ENCODE measurements around the gene PACRG. TPM values are rescaled to one million over a fixed set of nuclear protein-coding genes. Genes with fewer than 3 reads are reported as not detected.

The PACRG gene
- total and polyA plus RNA-seq, 2 of the 4 experiments (the other 2 are of a cell fraction) = not detected

DNA sequence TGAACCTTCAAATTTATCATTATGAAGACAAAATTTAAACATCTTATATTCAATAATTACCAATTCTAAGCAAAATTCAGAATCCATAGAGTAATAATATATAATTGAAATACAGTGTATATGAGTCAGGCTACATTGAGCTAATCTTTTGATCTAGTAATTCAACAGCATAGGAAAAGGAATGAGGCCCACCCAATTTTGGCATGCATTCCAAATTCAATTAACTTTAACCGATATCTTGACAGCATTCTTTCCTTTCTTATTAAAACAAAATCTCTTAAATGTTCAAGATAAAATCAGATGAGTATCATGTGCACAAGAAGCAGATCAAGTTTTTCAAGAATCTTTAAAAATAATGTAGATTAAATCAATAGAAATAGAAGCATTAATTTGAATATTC lies 553.9 kb downstream of the PACRG start:
- ChIA-PET POLR2A (ENCODE audit: unreplicated experiment) (no interaction called here), CTCF (no interaction called here)
- ATAC-seq (ENCODE audit: low read depth) = no peak

More for the DNA sequence above, 553.9 kb downstream of the PACRG start:
- H3K79me1 ChIP-seq (ENCODE audit: low read depth in 1 of 2, low read length in 2 of 2) = no peaks in the 10 kb centered on the region
- no peak overlapping the region for H3K4me3 ChIP-seq (ENCODE audit: insufficient read depth, low read depth, low read length)
- H3K23ac ChIP-seq (ENCODE audit: low read depth, low read length) = no peak overlapping the region
- BruUV-seq (replicated peaks) = no TSS peak
- peaks cover 16% of the 10 kb centered on the region; the same call in 1 of the 2 replicates for H3K9me3 ChIP-seq (ENCODE audit: control insufficient read depth, insufficient read depth, low read length)
- H3K56ac ChIP-seq (ENCODE audit: extremely low read depth, insufficient read depth, low read length) = no peak overlapping the region
- H3K27ac ChIP-seq (ENCODE audit: insufficient read depth, low read length) = no peak overlapping the region
- no peak for DNase-seq
- no peak overlapping the region for H3K4me2 ChIP-seq (ENCODE audit: low read depth, low read length)
- H2AFZ ChIP-seq (replicated peaks; ENCODE audit: low read length, poor library complexity) = no peak overlapping the region
- no peak overlapping the region for H3K18ac ChIP-seq (ENCODE audit: low read depth, low read length)
- dilution Hi-C loops (cut with HindIII; ENCODE audit: low sequenced_read_pairs, unreplicated experiment) (no loop called here), in situ Hi-C loops (cut with MboI; ENCODE audit: low sequenced_read_pairs) (no loop called here), intact Hi-C loops (cut with micrococcal nuclease) (no loop called here)
- H2AK9ac ChIP-seq (replicated peaks; ENCODE audit: low read depth, low read length, poor library complexity) = no peak overlapping the region
- no CpG with 5 or more reads among the region's 1 CpG for WGBS, 2 experiments (ENCODE audit: extremely low coverage in 2 of 2, insufficient read length in 1 of 2)
- H3K4ac ChIP-seq (ENCODE audit: low read depth, low read length) = no peak overlapping the region
- H4K20me1 ChIP-seq (ENCODE audit: insufficient read depth, low read length) = no peaks in the 10 kb centered on the region
- no peak overlapping the region for H3K14ac ChIP-seq (replicated peaks; ENCODE audit: low read depth, low read length)
- no peaks in the 10 kb centered on the region for H3K36me3 ChIP-seq (ENCODE audit: control insufficient read depth, insufficient read depth, low read length)
- H2BK15ac ChIP-seq (ENCODE audit: low read depth, low read length) = no peak overlapping the region
- H2BK120ac ChIP-seq (ENCODE audit: low read depth, low read length) = no peak overlapping the region
- no peak overlapping the region for H2BK20ac ChIP-seq (ENCODE audit: low read depth, low read length)
- H3K4me1 ChIP-seq (ENCODE audit: control insufficient read depth, insufficient read depth, low read length) = no peaks in the 10 kb centered on the region
- H4K91ac ChIP-seq (ENCODE audit: insufficient read depth, low read depth, low read length) = no peak overlapping the region
- H2BK5ac ChIP-seq (ENCODE audit: low read depth, low read length, poor library complexity, severe bottlenecking) = no peak overlapping the region
- H3K9me1 ChIP-seq (ENCODE audit: insufficient read depth, low read length) = no peaks in the 10 kb centered on the region
- TF ChIP-seq RAD21 (IDR thresholded peaks at IDR 0.05; ENCODE audit: low read length) (no peak), SMC3 (IDR thresholded peaks at IDR 0.05; ENCODE audit: low read depth, low read length) (no peak), CHD1 (IDR thresholded peaks at IDR 0.05; ENCODE audit: low read depth, low read length) (no peak), CEBPB (IDR thresholded peaks at IDR 0.05; ENCODE audit: low read depth, low read length) (no peak), RCOR1 (IDR thresholded peaks at IDR 0.05; ENCODE audit: insufficient replicate concordance, low read length) (no peak), POLR2A (IDR thresholded peaks at IDR 0.05; ENCODE audit: low read depth, low read length) (no peak), MXI1 (IDR thresholded peaks at IDR 0.05; ENCODE audit: borderline replicate concordance, low read depth, low read length) (no peak), BHLHE40 (IDR thresholded peaks at IDR 0.05; ENCODE audit: low read depth, low read length) (no peak), RFX5 (IDR thresholded peaks at IDR 0.05; ENCODE audit: low read depth, low read length) (no peak), MAFK (IDR thresholded peaks at IDR 0.05; ENCODE audit: low read depth, low read length) (no peak), NFE2L2 (IDR thresholded peaks at IDR 0.05; ENCODE audit: low read depth, low read length) (no peak), FOS (IDR thresholded peaks at IDR 0.05; ENCODE audit: low read depth, low read length) (no peak), MAZ (IDR thresholded peaks at IDR 0.05; ENCODE audit: borderline replicate concordance, low read depth, low read length) (no peak)
- TF ChIP-seq, protein P1, sequence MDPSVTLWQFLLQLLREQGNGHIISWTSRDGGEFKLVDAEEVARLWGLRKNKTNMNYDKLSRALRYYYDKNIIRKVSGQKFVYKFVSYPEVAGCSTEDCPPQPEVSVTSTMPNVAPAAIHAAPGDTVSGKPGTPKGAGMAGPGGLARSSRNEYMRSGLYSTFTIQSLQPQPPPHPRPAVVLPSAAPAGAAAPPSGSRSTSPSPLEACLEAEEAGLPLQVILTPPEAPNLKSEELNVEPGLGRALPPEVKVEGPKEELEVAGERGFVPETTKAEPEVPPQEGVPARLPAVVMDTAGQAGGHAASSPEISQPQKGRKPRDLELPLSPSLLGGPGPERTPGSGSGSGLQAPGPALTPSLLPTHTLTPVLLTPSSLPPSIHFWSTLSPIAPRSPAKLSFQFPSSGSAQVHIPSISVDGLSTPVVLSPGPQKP (IDR thresholded peaks at IDR 0.05; ENCODE audit: borderline replicate concordance, low read depth, low read length) = no peak
- TF ChIP-seq, protein P2, sequence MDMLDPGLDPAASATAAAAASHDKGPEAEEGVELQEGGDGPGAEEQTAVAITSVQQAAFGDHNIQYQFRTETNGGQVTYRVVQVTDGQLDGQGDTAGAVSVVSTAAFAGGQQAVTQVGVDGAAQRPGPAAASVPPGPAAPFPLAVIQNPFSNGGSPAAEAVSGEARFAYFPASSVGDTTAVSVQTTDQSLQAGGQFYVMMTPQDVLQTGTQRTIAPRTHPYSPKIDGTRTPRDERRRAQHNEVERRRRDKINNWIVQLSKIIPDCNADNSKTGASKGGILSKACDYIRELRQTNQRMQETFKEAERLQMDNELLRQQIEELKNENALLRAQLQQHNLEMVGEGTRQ (IDR thresholded peaks at IDR 0.05; ENCODE audit: low read depth, low read length) = no peak
- TF ChIP-seq, protein P3, sequence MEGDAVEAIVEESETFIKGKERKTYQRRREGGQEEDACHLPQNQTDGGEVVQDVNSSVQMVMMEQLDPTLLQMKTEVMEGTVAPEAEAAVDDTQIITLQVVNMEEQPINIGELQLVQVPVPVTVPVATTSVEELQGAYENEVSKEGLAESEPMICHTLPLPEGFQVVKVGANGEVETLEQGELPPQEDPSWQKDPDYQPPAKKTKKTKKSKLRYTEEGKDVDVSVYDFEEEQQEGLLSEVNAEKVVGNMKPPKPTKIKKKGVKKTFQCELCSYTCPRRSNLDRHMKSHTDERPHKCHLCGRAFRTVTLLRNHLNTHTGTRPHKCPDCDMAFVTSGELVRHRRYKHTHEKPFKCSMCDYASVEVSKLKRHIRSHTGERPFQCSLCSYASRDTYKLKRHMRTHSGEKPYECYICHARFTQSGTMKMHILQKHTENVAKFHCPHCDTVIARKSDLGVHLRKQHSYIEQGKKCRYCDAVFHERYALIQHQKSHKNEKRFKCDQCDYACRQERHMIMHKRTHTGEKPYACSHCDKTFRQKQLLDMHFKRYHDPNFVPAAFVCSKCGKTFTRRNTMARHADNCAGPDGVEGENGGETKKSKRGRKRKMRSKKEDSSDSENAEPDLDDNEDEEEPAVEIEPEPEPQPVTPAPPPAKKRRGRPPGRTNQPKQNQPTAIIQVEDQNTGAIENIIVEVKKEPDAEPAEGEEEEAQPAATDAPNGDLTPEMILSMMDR (conservative IDR thresholded peaks at IDR 0.05; ENCODE audit: low read depth, low read length) = no peak
- H3K27me3 ChIP-seq (ENCODE audit: control insufficient read depth, insufficient read depth, low read length) = no peaks in the 10 kb centered on the region
- H4K5ac ChIP-seq (ENCODE audit: low read depth, low read length) = no peak overlapping the region
- no peak overlapping the region for H4K8ac ChIP-seq (ENCODE audit: low read depth in 2 of 2, low read length in 2 of 2)
- no peak overlapping the region for H2AK5ac ChIP-seq (ENCODE audit: low read depth, low read length)
- no peak overlapping the region for H3K9ac ChIP-seq (ENCODE audit: low read depth, low read length)
